SK-N-SH (cell line): ENCODE measurements around the gene ALDH7A1.

Experiments
- EP300 ChIP-seq, 2 experiments: IDR thresholded peaks; 2 replicates each; pipeline versions ENCODE4 v1.4.0 to v1.6.1; 2012; ENCODE audit warnings: borderline replicate concordance in 1 of 2, low read depth in 1 of 2, low read length in 1 of 2
- FOXM1 ChIP-seq: IDR thresholded peaks from 2 replicates; pipeline ENCODE4 v1.4.0; 2012; ENCODE audit warnings: low read depth, mild to moderate bottlenecking
- NRF1 ChIP-seq: IDR thresholded peaks from 2 replicates; pipeline ENCODE4 v1.6.1; 2012; ENCODE audit warnings: low read depth, mild to moderate bottlenecking, low read length
- POLR2AphosphoS5 ChIP-seq: IDR thresholded peaks from 2 replicates; pipeline ENCODE4 v1.6.1; 2012; ENCODE audit warnings: low read depth, low read length
- RAD21 ChIP-seq: IDR thresholded peaks from 2 replicates; pipeline ENCODE4 v1.6.1; 2012; ENCODE audit warnings: mild to moderate bottlenecking, low read length
- RFX5 ChIP-seq: IDR thresholded peaks from 2 replicates; pipeline ENCODE4 v1.6.1; 2012; ENCODE audit warnings: mild to moderate bottlenecking, improper control_type of control experiment, low read length
- TF ChIP-seq, protein P1 (sequence below): fragments of 200-600 bp; sonication (generic); IDR thresholded peaks from 2 replicates; pipeline ENCODE4 v1.6.1; 2017; ENCODE audit warnings: antibody characterized with exemption, mild to moderate bottlenecking, moderate library complexity
- TF ChIP-seq, protein P2 (sequence below): IDR thresholded peaks from 2 replicates; pipeline ENCODE4 v1.4.0; 2012; ENCODE audit warnings: low read depth, borderline replicate concordance
- TF ChIP-seq, protein P3 (sequence below): IDR thresholded peaks from 2 replicates; pipeline ENCODE4; 2012

DNA sequence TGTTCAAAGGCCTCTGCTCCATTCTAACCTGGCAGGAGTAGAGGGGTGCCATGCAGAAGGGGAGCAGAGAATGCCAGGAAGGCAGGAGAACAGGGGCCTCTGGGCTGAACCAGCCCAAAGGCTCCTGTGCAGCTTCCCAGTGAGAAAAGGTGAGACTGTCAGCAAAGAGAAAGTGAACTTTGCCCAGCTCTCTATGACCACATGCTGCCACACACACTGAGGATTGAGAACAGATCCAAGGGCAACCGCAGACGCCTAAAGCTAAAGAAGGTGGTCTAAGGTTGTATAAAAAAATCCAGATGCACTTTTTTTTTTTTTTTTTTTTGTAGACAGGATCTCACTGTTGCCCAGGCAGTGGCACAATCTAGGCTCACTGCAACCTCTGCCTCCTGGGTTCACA is 51.4 kb downstream of the ALDH7A1 start:
- TF ChIP-seq RFX5 = no peak
- TF ChIP-seq, protein P1, sequence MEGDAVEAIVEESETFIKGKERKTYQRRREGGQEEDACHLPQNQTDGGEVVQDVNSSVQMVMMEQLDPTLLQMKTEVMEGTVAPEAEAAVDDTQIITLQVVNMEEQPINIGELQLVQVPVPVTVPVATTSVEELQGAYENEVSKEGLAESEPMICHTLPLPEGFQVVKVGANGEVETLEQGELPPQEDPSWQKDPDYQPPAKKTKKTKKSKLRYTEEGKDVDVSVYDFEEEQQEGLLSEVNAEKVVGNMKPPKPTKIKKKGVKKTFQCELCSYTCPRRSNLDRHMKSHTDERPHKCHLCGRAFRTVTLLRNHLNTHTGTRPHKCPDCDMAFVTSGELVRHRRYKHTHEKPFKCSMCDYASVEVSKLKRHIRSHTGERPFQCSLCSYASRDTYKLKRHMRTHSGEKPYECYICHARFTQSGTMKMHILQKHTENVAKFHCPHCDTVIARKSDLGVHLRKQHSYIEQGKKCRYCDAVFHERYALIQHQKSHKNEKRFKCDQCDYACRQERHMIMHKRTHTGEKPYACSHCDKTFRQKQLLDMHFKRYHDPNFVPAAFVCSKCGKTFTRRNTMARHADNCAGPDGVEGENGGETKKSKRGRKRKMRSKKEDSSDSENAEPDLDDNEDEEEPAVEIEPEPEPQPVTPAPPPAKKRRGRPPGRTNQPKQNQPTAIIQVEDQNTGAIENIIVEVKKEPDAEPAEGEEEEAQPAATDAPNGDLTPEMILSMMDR = no peak
- TF ChIP-seq, protein P2, sequence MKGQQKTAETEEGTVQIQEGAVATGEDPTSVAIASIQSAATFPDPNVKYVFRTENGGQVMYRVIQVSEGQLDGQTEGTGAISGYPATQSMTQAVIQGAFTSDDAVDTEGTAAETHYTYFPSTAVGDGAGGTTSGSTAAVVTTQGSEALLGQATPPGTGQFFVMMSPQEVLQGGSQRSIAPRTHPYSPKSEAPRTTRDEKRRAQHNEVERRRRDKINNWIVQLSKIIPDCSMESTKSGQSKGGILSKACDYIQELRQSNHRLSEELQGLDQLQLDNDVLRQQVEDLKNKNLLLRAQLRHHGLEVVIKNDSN = no peak
- TF ChIP-seq, protein P3, sequence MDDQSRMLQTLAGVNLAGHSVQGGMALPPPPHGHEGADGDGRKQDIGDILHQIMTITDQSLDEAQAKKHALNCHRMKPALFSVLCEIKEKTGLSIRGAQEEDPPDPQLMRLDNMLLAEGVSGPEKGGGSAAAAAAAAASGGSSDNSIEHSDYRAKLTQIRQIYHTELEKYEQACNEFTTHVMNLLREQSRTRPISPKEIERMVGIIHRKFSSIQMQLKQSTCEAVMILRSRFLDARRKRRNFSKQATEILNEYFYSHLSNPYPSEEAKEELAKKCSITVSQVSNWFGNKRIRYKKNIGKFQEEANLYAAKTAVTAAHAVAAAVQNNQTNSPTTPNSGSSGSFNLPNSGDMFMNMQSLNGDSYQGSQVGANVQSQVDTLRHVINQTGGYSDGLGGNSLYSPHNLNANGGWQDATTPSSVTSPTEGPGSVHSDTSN = no peak
- no peak for TF ChIP-seq POLR2AphosphoS5
- no peak for TF ChIP-seq FOXM1
- TF ChIP-seq EP300 (IDR thresholded peaks at IDR 0.05; ENCODE audit: borderline replicate concordance in 1 of 2, low read depth in 1 of 2, low read length in 1 of 2) = no peak
- no peak for TF ChIP-seq RAD21
- TF ChIP-seq NRF1 = no peak
